ENCODE results near the gene TLK2.

TLK2 gene

DNA sequence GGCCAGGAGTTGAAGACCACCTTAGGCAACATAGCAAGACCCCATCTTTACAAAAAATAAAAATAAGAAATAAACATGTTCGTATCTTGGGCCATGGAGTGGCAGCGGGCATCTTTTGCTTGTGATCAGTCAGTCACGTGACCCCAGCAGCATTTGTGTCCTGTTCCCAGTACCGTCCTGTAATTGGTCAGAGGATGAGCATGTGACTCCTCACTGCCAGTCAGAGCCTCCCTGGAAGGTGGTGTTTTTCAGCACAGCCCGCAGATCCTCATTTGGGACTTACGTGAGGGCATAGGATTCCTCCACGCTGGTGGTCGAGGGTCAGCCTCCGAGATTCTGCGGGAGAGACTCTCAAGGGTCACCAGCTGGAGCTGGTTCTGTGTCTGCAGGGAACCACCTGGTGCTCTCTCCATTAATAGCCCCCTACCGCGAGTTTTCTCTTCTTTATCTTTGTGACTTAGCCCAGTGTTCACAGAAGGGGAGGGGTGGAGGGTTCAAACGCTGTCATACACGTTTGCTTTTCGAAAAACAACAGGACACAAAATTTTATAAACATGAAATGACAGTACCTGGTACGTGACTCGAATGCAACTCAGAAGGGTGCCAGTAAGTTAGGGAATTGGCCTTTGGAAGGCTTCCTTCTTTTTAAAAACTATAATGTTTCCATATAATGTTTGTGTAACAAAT, 166.0 kb downstream of the TLK2 start:
- Histone ChIP-seq H3K9me3 (ENCODE audit: control insufficient read depth, insufficient read depth, low read depth, low read length) (no peaks in the 10 kb centered on the region; the same call in 1 of the 2 replicates), H3K4me1 (ENCODE audit: control insufficient read depth, insufficient read depth, low read length) (no peaks in the 10 kb centered on the region), H3K27ac (ENCODE audit: extremely low read depth, low read depth, low read length) (no peak overlapping the region), H3K36me3 (ENCODE audit: control insufficient read depth in 2 of 2, insufficient read depth in 1 of 2, low read length in 2 of 2) (no peaks in the 10 kb centered on the region), H3K4me3 (ENCODE audit: low read depth, low read length) (no peak overlapping the region)
- ChIA-PET CTCF (interaction anchor here (0.6 kb wide), 1 partner anchor 8 kb away, joined by 4 read pairs; no protein-coding TSS in a partner anchor), POLR2A (no interaction called here)
- no peak for TF ChIP-seq MZF1 (tag by site-specific recombination; IDR thresholded peaks at IDR 0.05; ENCODE audit: borderline replicate concordance)
- TF ChIP-seq PRDM1 (tag by site-specific recombination; IDR thresholded peaks at IDR 0.05): no peak
- TF ChIP-seq, protein P1, sequence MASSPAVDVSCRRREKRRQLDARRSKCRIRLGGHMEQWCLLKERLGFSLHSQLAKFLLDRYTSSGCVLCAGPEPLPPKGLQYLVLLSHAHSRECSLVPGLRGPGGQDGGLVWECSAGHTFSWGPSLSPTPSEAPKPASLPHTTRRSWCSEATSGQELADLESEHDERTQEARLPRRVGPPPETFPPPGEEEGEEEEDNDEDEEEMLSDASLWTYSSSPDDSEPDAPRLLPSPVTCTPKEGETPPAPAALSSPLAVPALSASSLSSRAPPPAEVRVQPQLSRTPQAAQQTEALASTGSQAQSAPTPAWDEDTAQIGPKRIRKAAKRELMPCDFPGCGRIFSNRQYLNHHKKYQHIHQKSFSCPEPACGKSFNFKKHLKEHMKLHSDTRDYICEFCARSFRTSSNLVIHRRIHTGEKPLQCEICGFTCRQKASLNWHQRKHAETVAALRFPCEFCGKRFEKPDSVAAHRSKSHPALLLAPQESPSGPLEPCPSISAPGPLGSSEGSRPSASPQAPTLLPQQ (tag by site-specific recombination; IDR thresholded peaks at IDR 0.05): no peak
- TF ChIP-seq ZNF394 (tag by site-specific recombination; IDR thresholded peaks at IDR 0.05; ENCODE audit: borderline replicate concordance): no peak
- no peak for TF ChIP-seq KLF9 (tag by site-specific recombination; IDR thresholded peaks at IDR 0.05; ENCODE audit: low read depth)
- no peak for TF ChIP-seq ZNF133 (tag by site-specific recombination; IDR thresholded peaks at IDR 0.05)
- TF ChIP-seq, protein P2, sequence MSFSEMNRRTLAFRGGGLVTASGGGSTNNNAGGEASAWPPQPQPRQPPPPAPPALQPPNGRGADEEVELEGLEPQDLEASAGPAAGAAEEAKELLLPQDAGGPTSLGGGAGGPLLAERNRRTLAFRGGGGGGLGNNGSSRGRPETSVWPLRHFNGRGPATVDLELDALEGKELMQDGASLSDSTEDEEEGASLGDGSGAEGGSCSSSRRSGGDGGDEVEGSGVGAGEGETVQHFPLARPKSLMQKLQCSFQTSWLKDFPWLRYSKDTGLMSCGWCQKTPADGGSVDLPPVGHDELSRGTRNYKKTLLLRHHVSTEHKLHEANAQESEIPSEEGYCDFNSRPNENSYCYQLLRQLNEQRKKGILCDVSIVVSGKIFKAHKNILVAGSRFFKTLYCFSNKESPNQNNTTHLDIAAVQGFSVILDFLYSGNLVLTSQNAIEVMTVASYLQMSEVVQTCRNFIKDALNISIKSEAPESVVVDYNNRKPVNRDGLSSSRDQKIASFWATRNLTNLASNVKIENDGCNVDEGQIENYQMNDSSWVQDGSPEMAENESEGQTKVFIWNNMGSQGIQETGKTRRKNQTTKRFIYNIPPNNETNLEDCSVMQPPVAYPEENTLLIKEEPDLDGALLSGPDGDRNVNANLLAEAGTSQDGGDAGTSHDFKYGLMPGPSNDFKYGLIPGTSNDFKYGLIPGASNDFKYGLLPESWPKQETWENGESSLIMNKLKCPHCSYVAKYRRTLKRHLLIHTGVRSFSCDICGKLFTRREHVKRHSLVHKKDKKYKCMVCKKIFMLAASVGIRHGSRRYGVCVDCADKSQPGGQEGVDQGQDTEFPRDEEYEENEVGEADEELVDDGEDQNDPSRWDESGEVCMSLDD (tag by site-specific recombination; IDR thresholded peaks at IDR 0.05): no peak
- TF ChIP-seq ZNF366 (tag by site-specific recombination; conservative IDR thresholded peaks at IDR 0.05): no peak
- TF ChIP-seq, protein P3, sequence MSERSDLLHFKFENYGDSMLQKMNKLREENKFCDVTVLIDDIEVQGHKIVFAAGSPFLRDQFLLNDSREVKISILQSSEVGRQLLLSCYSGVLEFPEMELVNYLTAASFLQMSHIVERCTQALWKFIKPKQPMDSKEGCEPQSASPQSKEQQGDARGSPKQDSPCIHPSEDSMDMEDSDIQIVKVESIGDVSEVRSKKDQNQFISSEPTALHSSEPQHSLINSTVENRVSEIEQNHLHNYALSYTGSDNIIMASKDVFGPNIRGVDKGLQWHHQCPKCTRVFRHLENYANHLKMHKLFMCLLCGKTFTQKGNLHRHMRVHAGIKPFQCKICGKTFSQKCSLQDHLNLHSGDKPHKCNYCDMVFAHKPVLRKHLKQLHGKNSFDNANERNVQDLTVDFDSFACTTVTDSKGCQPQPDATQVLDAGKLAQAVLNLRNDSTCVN (tag by site-specific recombination; optimal IDR thresholded peaks at IDR 0.05): no peak
- TF ChIP-seq, protein P4, sequence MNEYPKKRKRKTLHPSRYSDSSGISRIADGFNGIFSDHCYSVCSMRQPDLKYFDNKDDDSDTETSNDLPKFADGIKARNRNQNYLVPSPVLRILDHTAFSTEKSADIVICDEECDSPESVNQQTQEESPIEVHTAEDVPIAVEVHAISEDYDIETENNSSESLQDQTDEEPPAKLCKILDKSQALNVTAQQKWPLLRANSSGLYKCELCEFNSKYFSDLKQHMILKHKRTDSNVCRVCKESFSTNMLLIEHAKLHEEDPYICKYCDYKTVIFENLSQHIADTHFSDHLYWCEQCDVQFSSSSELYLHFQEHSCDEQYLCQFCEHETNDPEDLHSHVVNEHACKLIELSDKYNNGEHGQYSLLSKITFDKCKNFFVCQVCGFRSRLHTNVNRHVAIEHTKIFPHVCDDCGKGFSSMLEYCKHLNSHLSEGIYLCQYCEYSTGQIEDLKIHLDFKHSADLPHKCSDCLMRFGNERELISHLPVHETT (tag by site-specific recombination; IDR thresholded peaks at IDR 0.05): no peak
- no peak for TF ChIP-seq ZNF37A (tag by site-specific recombination; IDR thresholded peaks at IDR 0.05)
- TF ChIP-seq, protein P5, sequence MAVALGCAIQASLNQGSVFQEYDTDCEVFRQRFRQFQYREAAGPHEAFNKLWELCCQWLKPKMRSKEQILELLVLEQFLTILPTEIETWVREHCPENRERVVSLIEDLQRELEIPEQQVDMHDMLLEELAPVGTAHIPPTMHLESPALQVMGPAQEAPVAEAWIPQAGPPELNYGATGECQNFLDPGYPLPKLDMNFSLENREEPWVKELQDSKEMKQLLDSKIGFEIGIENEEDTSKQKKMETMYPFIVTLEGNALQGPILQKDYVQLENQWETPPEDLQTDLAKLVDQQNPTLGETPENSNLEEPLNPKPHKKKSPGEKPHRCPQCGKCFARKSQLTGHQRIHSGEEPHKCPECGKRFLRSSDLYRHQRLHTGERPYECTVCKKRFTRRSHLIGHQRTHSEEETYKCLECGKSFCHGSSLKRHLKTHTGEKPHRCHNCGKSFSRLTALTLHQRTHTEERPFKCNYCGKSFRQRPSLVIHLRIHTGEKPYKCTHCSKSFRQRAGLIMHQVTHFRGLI (tag by site-specific recombination; IDR thresholded peaks at IDR 0.05): no peak

DNA sequence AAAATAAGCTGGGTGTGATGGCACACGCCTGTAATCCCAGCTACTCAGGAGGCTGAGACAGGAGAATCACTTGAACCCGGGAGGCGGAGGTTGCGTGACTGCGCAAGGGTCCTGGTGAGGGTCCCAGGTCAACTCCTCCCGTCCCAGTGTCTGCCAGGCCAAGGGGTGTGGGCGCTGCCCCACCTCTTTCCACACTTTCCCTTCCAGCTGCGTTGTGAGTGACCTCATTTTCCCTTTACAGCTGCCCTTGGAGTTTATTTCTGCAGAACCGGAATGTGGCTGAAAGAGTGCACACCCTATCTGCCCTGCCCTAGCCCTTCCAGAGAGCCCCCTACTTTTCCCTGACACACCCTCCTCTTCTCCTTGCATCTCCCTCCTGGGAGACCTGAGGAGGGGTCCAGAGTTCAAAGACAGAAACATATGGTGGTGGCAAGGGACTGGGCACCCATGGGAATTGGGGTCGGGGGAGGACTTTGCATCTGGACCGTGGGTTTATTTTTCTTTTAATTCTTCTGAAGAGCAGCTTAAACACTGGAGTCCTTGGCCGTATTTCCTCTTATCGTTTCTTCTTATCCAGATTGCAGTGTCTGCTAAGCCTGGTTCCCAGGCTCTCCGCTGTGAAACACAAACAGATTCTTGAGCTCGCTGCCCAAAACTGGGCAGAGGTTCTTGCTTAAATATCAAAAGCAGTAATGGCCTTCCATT, 169.8 kb downstream of the TLK2 start:
- POLR2A ChIA-PET: interaction anchor here (0.7 kb wide), 1 partner anchor 15 kb away, joined by 3 read pairs; no protein-coding TSS in a partner anchor
- no peaks in the 10 kb centered on the region for H3K9me3 ChIP-seq (ENCODE audit: control insufficient read depth, insufficient read depth, low read depth, low read length)
- no peaks in the 10 kb centered on the region for H3K36me3 ChIP-seq (ENCODE audit: control insufficient read depth in 2 of 2, insufficient read depth in 1 of 2, low read length in 2 of 2)
- peaks cover 8% of the 10 kb centered on the region for H3K4me1 ChIP-seq (ENCODE audit: control insufficient read depth, insufficient read depth, low read length)
- TF ChIP-seq KLF1 (tag by site-specific recombination; IDR thresholded peaks at IDR 0.05): peak; percentile 79
- TF ChIP-seq, protein P6, sequence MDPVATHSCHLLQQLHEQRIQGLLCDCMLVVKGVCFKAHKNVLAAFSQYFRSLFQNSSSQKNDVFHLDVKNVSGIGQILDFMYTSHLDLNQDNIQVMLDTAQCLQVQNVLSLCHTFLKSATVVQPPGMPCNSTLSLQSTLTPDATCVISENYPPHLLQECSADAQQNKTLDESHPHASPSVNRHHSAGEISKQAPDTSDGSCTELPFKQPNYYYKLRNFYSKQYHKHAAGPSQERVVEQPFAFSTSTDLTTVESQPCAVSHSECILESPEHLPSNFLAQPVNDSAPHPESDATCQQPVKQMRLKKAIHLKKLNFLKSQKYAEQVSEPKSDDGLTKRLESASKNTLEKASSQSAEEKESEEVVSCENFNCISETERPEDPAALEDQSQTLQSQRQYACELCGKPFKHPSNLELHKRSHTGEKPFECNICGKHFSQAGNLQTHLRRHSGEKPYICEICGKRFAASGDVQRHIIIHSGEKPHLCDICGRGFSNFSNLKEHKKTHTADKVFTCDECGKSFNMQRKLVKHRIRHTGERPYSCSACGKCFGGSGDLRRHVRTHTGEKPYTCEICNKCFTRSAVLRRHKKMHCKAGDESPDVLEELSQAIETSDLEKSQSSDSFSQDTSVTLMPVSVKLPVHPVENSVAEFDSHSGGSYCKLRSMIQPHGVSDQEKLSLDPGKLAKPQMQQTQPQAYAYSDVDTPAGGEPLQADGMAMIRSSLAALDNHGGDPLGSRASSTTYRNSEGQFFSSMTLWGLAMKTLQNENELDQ (tag by site-specific recombination; IDR thresholded peaks at IDR 0.05; ENCODE audit: low read depth): no peak
- TF ChIP-seq, protein P7, sequence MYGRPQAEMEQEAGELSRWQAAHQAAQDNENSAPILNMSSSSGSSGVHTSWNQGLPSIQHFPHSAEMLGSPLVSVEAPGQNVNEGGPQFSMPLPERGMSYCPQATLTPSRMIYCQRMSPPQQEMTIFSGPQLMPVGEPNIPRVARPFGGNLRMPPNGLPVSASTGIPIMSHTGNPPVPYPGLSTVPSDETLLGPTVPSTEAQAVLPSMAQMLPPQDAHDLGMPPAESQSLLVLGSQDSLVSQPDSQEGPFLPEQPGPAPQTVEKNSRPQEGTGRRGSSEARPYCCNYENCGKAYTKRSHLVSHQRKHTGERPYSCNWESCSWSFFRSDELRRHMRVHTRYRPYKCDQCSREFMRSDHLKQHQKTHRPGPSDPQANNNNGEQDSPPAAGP (tag by site-specific recombination; IDR thresholded peaks at IDR 0.05): 0 out of 2 replicates have a peak, but pooled peaks have one; percentile 54
- CTCF ChIA-PET: interaction anchor here (1.4 kb wide), 1 partner anchor 9 kb away, joined by 3 read pairs; no protein-coding TSS in a partner anchor
- no peak overlapping the region for H3K4me3 ChIP-seq (ENCODE audit: low read depth, low read length)
- H3K27ac ChIP-seq (ENCODE audit: extremely low read depth, low read depth, low read length): 0 out of 2 replicates have a peak overlapping the region, but pooled peaks have one; percentile 2

All from HEK293 (cell line).